Measurements from ENCODE around the gene ADAMTS10. TPM values are rescaled to one million over a fixed set of nuclear protein-coding genes. Genes with fewer than 3 reads are reported as not detected.

ADAMTS10 gene
- 10 to 100 TPM in 1 of 9 donors, 1 to 10 TPM in 8; 4.3 to 14.1 (median 7.4) TPM for total RNA-seq
- 10 to 100 TPM in 1 of 2 donors, 1 to 10 TPM in 1; 6.9 to 14.7 TPM for polyA plus RNA-seq
- long read RNA-seq, donor 1, partial matches to known transcripts = 2 of 4 reads
- long read RNA-seq, donor 1, other reads (novel, unspliced or antisense) = 2 of 4 reads
- long read RNA-seq, donor 2 = 0 reads
- long read RNA-seq, donor 3, partial matches to known transcripts = 1 of 3 reads
- long read RNA-seq, donor 3, other reads (novel, unspliced or antisense) = 2 of 3 reads

- DNase-seq = peak; percentile 57 to 79 (median 64)
- peaks cover 0 to 3% (median 0%) of the 10 kb centered on the region in 9 donors for H3K36me3 ChIP-seq
- WGBS, 4 donors = 1 to 3% (median 1%) methylated on average over 33 to 74 of the region's 74 CpGs
- H3K9me3 ChIP-seq = peaks cover 0 to under 1% (median 0%) of the 10 kb centered on the region in 12 donors
- peaks cover 0 to 32% (median 13%) of the 10 kb centered on the region in 12 donors for H3K4me1 ChIP-seq
- ATAC-seq = peak in 3 of 4 donors; percentile 3 to 17 (median 11)
- intact Hi-C loops (cut with DNase I) = no loop called here
- peak within 1 kb of the TSS; percentile 32 to 92 (median 65) for H3K4me3 ChIP-seq
- H3K27ac ChIP-seq = peak within 1 kb of the TSS; percentile 64 to 92 (median 84)
- TF ChIP-seq POLR2A (IDR thresholded peaks at IDR 0.05) = no peak
- no peak for TF ChIP-seq CTCF (IDR thresholded peaks at IDR 0.05)
- peaks cover 0 to 6% (median 0%) of the 10 kb centered on the region in 9 donors for H3K27me3 ChIP-seq
Observed at GRCh38 chr19:8610041-8610935, at the start of gene ADAMTS10. Gene ADAMTS10, minus strand, starts transcription at chr19:8610715. Its CDS starts 5,005 bp downstream, at chr19:8605710.

- TF ChIP-seq CTCF (IDR thresholded peaks at IDR 0.05) (no peak), POLR2A (IDR thresholded peaks at IDR 0.05) (no peak)
- ATAC-seq (no peak), DNase-seq (no peak)
- 68 to 74% (median 70%) methylated on average over 7 of the region's 7 CpGs for WGBS, 4 donors
- peaks cover 0 to 53% (median 6%) of the 10 kb centered on the region in 9 donors for H3K27me3 ChIP-seq
- intact Hi-C loops (cut with DNase I) = no loop called here
- no peak overlapping the region for H3K27ac ChIP-seq
- no peaks in the 10 kb centered on the region for H3K9me3 ChIP-seq
- H3K4me1 ChIP-seq = peaks cover 0 to 16% (median 0%) of the 10 kb centered on the region in 12 donors
- H3K36me3 ChIP-seq = no peaks in the 10 kb centered on the region
- no peak overlapping the region for H3K4me3 ChIP-seq
Observed at GRCh38 chr19:8659905-8660304, 49.4 kb upstream of the ADAMTS10 start.

- peaks cover 0 to 54% (median 6%) of the 10 kb centered on the region in 9 donors for H3K27me3 ChIP-seq
- intact Hi-C loops (cut with DNase I) = no loop called here
- WGBS, 4 donors = 75 to 79% (median 78%) methylated on average over 5 of the region's 5 CpGs
Observed at GRCh38 chr19:8657869-8658268, 47.4 kb upstream of the ADAMTS10 start.

More at GRCh38 chr19:8657869-8658268, 47.4 kb upstream of the ADAMTS10 start:
- no peak overlapping the region for H3K27ac ChIP-seq
- no peaks in the 10 kb centered on the region for H3K36me3 ChIP-seq
- H3K9me3 ChIP-seq = no peaks in the 10 kb centered on the region
- no peak for DNase-seq
- TF ChIP-seq POLR2A (IDR thresholded peaks at IDR 0.05) (no peak), CTCF (IDR thresholded peaks at IDR 0.05) (no peak)
- peaks cover 0 to 11% (median 0%) of the 10 kb centered on the region in 12 donors for H3K4me1 ChIP-seq
- H3K4me3 ChIP-seq = no peak overlapping the region
- ATAC-seq = no peak

All from heart left ventricle (tissue), 16 donors.